Fibroblast of lung (primary cell): ENCODE results near the gene PLXNA2.

ENCODE experiments used
- CTCF ChIP-seq, 2 donors: IDR thresholded peaks in 1 of 2; conservative IDR thresholded peaks in 1 of 2; 1 replicate in 1 of 2; 2 replicates in 1 of 2; pipeline ENCODE4 v1.5.1; 2011 to 2012; ENCODE audit warnings: low read length in 2 of 2, control low read depth in 1 of 2, inconsistent platforms in 1 of 2, low read depth in 1 of 2, mild to moderate bottlenecking in 1 of 2
- EZH2 ChIP-seq: IDR thresholded peaks from 2 replicates; pipeline ENCODE4 v1.5.1; 2012; ENCODE audit warnings: low read length, control low read depth, mild to moderate bottlenecking; ENCODE audit errors: missing control alignments

GRCh38 chr1:208085655-208086515, 158.3 kb downstream of the PLXNA2 start:
- TF ChIP-seq CTCF (conservative IDR thresholded peaks at IDR 0.05 in 1 of 2, IDR thresholded peaks at IDR 0.05 in 1 of 2; ENCODE audit: low read depth in 1 of 2, low read length in 2 of 2), result no peak
- TF ChIP-seq EZH2, result no peak
